ENCODE results near the gene ADAMTS1. TPM values are rescaled to one million over a fixed set of nuclear protein-coding genes. Genes with fewer than 3 reads are reported as not detected.

ADAMTS1 gene
- total RNA-seq, 2 donors from 2014 or later, result not detected

DNA sequence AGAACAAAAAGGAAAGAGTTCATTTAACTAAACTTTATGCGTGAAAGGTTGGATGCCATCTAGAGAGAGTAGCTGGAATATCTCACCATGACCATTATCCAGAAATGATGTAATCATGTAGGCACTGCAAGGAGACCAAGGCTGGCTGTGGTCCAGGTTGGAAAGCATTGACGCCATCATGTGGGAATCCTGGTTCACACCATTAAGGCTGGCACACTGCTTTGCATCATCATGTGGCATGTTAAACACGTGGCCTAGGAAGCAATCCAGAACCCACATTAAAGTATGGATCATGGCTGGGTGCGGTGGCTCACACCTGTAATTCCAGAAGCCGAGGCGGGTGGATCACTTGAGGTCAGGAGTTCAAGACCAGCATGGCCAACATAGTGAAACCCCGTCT is 4.3 kb downstream of the ADAMTS1 start:
- peaks cover 63% of the 10 kb centered on the region for H3K27me3 Mint-ChIP-seq

DNA sequence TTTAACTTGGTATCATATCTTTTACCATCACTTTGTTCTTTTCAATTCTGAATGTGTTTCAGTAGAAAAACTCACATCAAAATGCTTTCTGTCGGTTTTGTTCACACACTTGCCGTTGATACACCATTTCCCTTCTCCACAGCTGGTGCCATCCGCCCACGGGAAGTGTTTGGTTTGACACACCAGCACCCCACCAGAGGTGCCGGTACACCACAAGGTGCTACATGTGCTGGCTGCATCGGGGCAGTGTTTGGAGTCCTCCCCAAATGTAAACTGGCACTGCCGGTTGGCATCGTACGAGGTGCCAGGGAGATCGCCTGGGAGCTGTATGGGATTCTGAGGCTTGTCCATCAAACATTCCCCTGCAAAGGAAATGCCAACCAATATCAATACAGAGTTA is 5.0 kb downstream of the ADAMTS1 start:
- DNase-seq (no peak), ATAC-seq (no peak)
- no peak overlapping the region for H3K27ac Mint-ChIP-seq
- peaks cover 2% of the 10 kb centered on the region for H3K36me3 Mint-ChIP-seq (ENCODE audit: low read depth)
- H3K27me3 Mint-ChIP-seq, result peaks cover 57% of the 10 kb centered on the region
- no peak overlapping the region for H3K4me3 Mint-ChIP-seq
- H3K9me3 ChIP-seq (ENCODE audit: control insufficient read depth, low read length, poor library complexity, severe bottlenecking), result no peaks in the 10 kb centered on the region
- peaks cover 10% of the 10 kb centered on the region for H3K4me1 Mint-ChIP-seq

More for the DNA sequence above, 4.3 kb downstream of the ADAMTS1 start:
- peaks cover 15% of the 10 kb centered on the region for H3K4me1 Mint-ChIP-seq
- no peak overlapping the region for H3K27ac Mint-ChIP-seq
- ATAC-seq (no peak), DNase-seq (no peak)
- no peaks in the 10 kb centered on the region for H3K9me3 ChIP-seq (ENCODE audit: control insufficient read depth, low read length, poor library complexity, severe bottlenecking)
- peaks cover 5% of the 10 kb centered on the region for H3K36me3 Mint-ChIP-seq (ENCODE audit: low read depth)
- no peak overlapping the region for H3K4me3 Mint-ChIP-seq

DNA sequence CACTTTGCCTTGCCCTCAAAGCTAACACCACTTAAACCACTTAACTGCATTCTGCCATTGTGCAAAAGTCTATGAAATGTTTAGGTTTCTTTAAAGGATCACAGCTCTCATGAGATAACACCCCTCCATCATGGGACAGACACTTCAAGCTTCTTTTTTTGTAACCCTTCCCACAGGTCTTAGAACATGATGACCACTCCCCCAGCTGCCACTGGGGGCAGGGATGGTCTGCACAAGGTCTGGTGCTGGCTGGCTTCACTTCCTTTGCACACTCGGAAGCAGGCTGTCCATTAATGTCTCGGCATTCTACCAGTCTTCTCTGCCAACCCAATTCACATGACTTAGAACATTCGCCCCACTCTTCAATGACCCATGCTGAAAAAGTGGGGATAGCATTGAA is 7.7 kb downstream of the ADAMTS1 start:
- Mint-ChIP-seq H3K27ac (no peak overlapping the region), H3K36me3 (ENCODE audit: low read depth) (peaks cover 2% of the 10 kb centered on the region)

DNA sequence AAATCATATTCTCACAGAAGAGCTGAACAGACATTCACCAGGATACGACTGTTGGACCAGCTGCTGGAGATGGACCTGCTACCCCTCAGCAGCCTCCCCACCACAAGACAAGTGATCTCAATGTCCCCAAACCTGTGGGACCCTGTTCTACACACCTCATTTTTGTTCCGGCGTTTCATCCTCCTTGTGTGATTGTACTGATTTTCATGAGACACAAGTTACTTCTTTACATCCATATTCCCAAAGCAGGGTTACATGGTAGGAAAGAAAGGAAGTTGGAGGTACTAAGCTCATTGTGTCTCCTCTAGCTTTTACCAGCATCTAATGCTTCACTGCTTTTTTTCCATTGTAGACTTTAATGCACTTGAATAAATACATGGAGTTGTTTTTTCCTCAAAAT is 8.7 kb downstream of the ADAMTS1 start:
- H3K27me3 Mint-ChIP-seq, result peaks cover 51% of the 10 kb centered on the region
- H3K4me1 Mint-ChIP-seq, result no peaks in the 10 kb centered on the region
- H3K27ac Mint-ChIP-seq, result no peak overlapping the region

More for the DNA sequence above, 7.7 kb downstream of the ADAMTS1 start:
- no peaks in the 10 kb centered on the region for H3K9me3 ChIP-seq (ENCODE audit: control insufficient read depth, low read length, poor library complexity, severe bottlenecking)
- no peak overlapping the region for H3K4me3 Mint-ChIP-seq
- H3K27me3 Mint-ChIP-seq, result peaks cover 57% of the 10 kb centered on the region
- DNase-seq, result no peak
- no peak for ATAC-seq
- H3K4me1 Mint-ChIP-seq, result no peaks in the 10 kb centered on the region

DNA sequence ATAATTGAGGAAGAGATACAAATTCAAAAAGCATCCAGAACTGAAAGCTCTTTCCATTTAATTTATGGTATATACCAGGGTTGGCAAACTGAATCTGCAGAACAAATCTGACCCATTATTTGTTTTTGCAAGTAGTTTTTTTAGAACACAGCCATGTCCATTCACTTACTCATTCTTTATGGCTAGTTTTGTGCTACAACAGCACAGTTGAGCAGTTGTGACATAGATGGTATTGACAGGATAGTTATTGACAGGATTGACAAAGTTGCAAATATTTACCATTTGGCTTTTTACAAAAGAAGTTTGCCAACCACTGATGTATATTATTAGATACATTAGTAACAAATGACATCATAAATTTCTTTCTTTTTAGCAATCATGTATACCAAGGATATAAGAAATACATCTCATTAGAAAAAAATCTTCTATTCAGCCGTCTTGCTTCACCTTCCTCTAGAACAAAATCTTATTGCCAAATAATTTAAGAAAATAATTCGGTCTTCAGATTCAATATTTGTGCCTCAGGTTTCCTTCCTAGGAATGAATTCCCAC is 9.4 kb downstream of the ADAMTS1 start:
- Mint-ChIP-seq H3K27me3 (peaks cover 48% of the 10 kb centered on the region), H3K4me1 (no peaks in the 10 kb centered on the region), H3K27ac (no peak overlapping the region), H3K36me3 (ENCODE audit: low read depth) (peaks cover 2% of the 10 kb centered on the region), H3K4me3 (no peak overlapping the region)
- ATAC-seq (no peak), DNase-seq (no peak)
- H3K9me3 ChIP-seq (ENCODE audit: control insufficient read depth, low read length, poor library complexity, severe bottlenecking), result no peaks in the 10 kb centered on the region

More for the DNA sequence above, 8.7 kb downstream of the ADAMTS1 start:
- DNase-seq (no peak), ATAC-seq (no peak)
- Mint-ChIP-seq H3K36me3 (ENCODE audit: low read depth) (peaks cover 2% of the 10 kb centered on the region), H3K4me3 (no peak overlapping the region)
- no peaks in the 10 kb centered on the region for H3K9me3 ChIP-seq (ENCODE audit: control insufficient read depth, low read length, poor library complexity, severe bottlenecking)

DNA sequence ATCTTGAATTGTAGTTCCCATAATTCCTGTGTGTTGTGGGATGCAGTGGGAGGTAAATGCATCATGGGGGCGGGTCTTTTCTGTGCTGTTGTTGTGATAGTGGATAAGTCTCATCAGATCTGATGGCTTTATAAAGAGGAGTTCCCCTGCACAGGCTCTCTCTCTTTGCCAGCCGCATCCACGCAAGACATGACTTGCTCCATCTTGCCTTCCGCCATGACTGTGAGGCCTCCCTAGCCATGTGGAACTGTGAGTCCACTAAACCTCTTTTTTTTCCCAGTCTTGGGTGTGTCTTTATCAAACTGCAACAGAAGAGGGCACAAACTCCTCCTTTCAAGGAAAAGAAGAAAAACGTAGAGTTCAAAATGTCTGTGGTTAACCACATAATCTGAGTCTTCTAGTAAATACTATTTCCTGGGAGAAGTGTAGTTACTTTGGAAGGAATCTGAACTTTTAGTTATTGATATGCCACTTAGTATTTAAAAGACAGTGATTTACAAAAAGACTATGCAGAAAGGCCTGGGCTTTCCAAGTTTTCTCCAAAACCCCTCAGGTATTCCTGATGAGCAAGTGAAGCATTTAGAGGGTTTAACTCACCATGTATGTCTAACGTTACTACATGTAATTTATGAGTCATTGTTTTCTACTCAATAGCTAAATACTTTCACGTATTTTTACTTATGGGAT is 10.0 kb downstream of the ADAMTS1 start:
- ATAC-seq (no peak), DNase-seq (no peak)
- no peak overlapping the region for H3K27ac Mint-ChIP-seq
- peaks cover 2% of the 10 kb centered on the region for H3K36me3 Mint-ChIP-seq (ENCODE audit: low read depth)
- peaks cover 42% of the 10 kb centered on the region for H3K27me3 Mint-ChIP-seq
- no peaks in the 10 kb centered on the region for H3K9me3 ChIP-seq (ENCODE audit: control insufficient read depth, low read length, poor library complexity, severe bottlenecking)
- H3K4me1 Mint-ChIP-seq, result no peaks in the 10 kb centered on the region
- no peak overlapping the region for H3K4me3 Mint-ChIP-seq

DNA sequence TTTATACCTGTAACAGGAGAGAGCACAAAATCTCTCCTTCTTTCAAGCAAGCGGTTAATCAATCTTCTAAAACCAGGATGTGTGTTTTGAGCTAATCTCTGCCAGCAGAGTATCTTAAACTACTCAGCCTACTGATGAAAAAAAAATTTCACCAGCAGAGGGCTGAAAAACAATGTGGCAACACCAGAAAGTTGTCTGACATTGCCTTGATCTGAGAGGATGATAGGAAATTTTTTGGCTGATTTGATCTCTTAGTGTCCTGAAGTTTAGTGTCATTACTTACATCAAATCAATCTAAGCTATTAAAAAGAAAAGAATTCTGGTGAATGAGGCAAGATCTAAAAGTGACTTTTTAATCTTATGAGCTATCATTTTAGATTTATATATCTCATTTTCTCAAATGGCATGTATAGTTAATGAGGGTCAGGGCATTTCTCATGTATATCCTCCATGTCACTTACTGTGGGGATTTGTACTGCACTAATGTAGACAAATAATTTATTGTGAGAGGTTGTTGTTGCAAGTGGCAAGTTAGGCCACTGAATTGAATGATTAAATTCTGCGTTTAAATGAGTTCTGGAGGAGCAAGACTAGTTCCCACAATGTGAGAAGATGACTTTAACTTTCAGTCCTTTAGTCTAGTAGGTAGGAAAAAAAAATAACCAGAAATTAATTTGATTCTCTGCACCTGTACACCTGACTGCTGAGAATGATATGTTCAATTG is 10.9 kb downstream of the ADAMTS1 start:
- H3K27ac Mint-ChIP-seq, result no peak overlapping the region
- no peak for ATAC-seq
- H3K27me3 Mint-ChIP-seq, result peaks cover 33% of the 10 kb centered on the region
- no peak overlapping the region for H3K4me3 Mint-ChIP-seq
- no peaks in the 10 kb centered on the region for H3K4me1 Mint-ChIP-seq
- H3K9me3 ChIP-seq (ENCODE audit: control insufficient read depth, low read length, poor library complexity, severe bottlenecking), result no peaks in the 10 kb centered on the region
- DNase-seq, result no peak
- H3K36me3 Mint-ChIP-seq (ENCODE audit: low read depth), result no peaks in the 10 kb centered on the region

DNA sequence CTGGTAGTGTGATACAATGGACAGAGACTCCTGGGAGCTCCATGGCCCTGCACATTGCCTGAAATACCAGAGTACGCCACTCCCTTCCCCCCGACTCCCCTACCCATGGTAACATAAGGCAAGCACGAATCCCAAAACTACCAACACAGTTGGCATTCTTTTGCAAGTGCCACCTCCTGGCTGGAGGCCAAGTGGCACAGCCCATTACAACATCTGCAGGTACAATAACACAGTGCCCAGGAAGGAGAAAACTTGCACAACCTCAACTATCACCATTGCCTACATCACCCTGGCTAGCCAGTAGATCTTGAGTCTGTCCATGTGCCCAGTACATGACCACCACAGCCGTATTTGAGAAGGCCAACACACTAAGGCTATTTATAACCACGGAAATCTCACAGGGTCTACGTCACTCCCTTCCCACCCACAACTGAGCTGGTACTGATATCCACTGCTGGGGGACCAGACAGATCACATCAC is 11.7 kb downstream of the ADAMTS1 start:
- H3K9me3 ChIP-seq (ENCODE audit: control insufficient read depth, low read length, poor library complexity, severe bottlenecking), result no peaks in the 10 kb centered on the region
- Mint-ChIP-seq H3K36me3 (ENCODE audit: low read depth) (no peaks in the 10 kb centered on the region), H3K4me1 (no peaks in the 10 kb centered on the region), H3K27ac (no peak overlapping the region), H3K4me3 (no peak overlapping the region), H3K27me3 (peaks cover 26% of the 10 kb centered on the region)
- DNase-seq, result no peak
- ATAC-seq, result no peak

DNA sequence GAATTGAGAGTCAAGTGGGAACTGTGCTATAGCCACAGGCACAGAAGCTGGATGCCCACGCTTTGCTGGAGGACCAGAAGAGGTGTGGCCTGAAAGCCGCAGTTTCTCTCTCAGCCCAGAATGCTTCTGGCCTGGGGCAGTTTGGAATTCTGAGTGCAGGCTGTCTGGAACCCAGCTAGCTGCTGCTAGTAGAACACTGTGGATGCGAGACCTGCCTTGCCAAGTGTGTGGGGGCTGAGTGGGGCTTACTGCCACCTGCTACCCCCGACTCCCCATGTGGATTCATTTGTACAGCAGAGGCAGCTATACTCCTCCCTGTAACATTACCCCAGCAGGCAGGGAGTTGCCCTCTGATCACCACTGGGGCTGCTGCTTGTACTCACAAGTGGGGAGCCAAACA is 12.2 kb downstream of the ADAMTS1 start:
- no peak for ATAC-seq
- no peak overlapping the region for H3K27ac Mint-ChIP-seq
- H3K27me3 Mint-ChIP-seq, result peaks cover 26% of the 10 kb centered on the region
- H3K36me3 Mint-ChIP-seq (ENCODE audit: low read depth), result no peaks in the 10 kb centered on the region
- H3K4me1 Mint-ChIP-seq, result no peaks in the 10 kb centered on the region
- DNase-seq, result no peak
- no peak overlapping the region for H3K4me3 Mint-ChIP-seq
- no peaks in the 10 kb centered on the region for H3K9me3 ChIP-seq (ENCODE audit: control insufficient read depth, low read length, poor library complexity, severe bottlenecking)

DNA sequence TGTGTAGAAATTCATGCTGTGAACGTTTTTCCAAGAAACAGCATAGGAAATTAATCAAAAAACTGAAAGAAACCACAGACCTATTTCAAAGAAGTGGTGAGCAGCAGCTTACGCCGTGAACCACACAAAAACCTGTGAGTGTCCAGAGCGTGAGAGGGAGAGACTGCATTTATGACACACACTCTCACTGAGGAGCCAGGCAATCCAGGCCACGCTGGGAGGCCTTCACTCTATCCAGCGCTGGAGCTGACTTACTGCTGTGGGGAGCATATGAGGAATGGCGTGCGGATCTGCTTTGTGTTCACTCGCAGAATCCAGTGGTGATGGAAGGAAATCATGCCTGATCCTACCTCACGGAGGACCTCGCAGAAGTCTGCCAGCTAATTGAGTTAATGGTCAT is 12.7 kb downstream of the ADAMTS1 start:
- H3K36me3 Mint-ChIP-seq (ENCODE audit: low read depth), result no peaks in the 10 kb centered on the region
- H3K27ac Mint-ChIP-seq, result no peak overlapping the region
- H3K9me3 ChIP-seq (ENCODE audit: control insufficient read depth, low read length, poor library complexity, severe bottlenecking), result no peaks in the 10 kb centered on the region
- no peak overlapping the region for H3K4me3 Mint-ChIP-seq
- ATAC-seq (no peak), DNase-seq (no peak)
- H3K27me3 Mint-ChIP-seq, result peaks cover 25% of the 10 kb centered on the region
- H3K4me1 Mint-ChIP-seq, result no peaks in the 10 kb centered on the region

DNA sequence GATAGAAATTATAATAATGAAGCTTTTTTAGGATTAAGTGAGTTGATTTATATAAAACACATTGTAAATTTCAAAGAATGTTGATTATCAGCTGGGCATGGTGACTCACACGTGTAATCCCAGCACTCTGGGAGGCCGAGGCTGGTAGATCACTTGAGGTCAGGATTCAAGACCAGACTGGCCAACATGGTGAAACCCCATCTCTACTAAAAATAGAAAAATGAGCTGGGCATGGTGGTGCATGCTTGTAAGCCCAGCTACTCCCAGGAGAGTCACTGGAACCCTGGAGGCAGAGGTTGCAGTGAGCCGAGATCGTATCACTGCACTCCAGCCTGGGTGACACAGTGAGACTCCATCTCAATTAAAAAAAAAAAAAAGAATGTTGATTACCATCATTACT is 18.4 kb downstream of the ADAMTS1 start:
- ATAC-seq (no peak), DNase-seq (no peak)
- Mint-ChIP-seq H3K27ac (no peak overlapping the region), H3K4me1 (no peaks in the 10 kb centered on the region), H3K27me3 (no peaks in the 10 kb centered on the region), H3K4me3 (no peak overlapping the region), H3K36me3 (ENCODE audit: low read depth) (no peaks in the 10 kb centered on the region)
- H3K9me3 ChIP-seq (ENCODE audit: control insufficient read depth, low read length, poor library complexity, severe bottlenecking), result no peaks in the 10 kb centered on the region

DNA sequence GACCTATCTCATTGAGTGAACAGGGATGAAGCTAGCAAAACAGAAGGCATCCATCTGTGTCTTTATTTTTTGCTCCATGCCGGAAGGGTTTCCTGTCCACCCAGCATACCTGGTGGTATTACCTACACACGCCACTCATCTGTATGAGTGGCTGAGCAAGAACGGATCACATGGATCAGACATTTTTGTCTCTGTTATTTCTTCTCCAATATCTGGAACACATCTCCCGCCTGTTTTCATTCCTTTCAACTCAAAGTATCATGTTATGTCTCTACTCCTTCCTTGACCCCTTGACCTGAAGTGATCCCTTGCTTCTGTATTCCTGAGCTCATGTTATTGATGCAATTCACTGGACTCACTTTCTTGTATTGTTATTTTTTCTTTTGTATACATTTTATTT is 24.7 kb downstream of the ADAMTS1 start:
- DNase-seq (no peak), ATAC-seq (no peak)
- Mint-ChIP-seq H3K27ac (no peak overlapping the region), H3K4me1 (peaks cover 2% of the 10 kb centered on the region), H3K27me3 (peaks cover 7% of the 10 kb centered on the region), H3K36me3 (ENCODE audit: low read depth) (no peaks in the 10 kb centered on the region), H3K4me3 (no peak overlapping the region)
- no peaks in the 10 kb centered on the region for H3K9me3 ChIP-seq (ENCODE audit: control insufficient read depth, low read length, poor library complexity, severe bottlenecking)

DNA sequence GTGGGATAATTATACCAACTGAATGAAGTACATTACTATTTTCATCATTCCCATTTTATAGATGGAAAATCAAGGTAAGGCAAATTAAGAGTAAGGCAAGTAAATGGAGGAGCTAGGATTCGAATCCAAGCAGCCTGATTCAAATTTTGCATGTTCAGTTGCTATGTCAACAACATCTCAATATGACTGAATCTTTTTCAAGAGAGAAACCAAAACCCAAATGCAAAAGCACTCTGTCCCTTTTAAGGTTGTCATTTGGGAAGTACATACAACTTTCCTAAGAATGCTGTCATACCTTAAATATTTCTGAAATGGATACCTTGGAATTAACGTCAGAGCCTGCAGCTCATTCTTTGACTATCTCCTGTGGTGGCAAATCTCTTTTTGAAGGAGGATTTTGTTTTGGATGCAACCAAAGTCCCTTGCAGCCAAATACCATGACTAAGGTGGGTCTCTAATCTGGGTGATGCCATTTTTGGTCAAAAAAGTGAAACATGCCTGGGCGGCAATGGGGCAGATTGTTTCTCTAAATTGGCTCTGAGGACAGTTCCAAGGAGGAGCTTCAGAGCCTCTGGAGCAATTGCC is 25.4 kb downstream of the ADAMTS1 start:
- Mint-ChIP-seq H3K27me3 (peaks cover 10% of the 10 kb centered on the region), H3K4me1 (peaks cover 3% of the 10 kb centered on the region), H3K36me3 (ENCODE audit: low read depth) (no peaks in the 10 kb centered on the region), H3K27ac (no peak overlapping the region), H3K4me3 (no peak overlapping the region)
- no peaks in the 10 kb centered on the region for H3K9me3 ChIP-seq (ENCODE audit: control insufficient read depth, low read length, poor library complexity, severe bottlenecking)
- ATAC-seq (no peak), DNase-seq (no peak)

Measured in T-helper 17 cell (primary cell).